Measurements from ENCODE around the gene FBLN5. TPM values are rescaled to one million over a fixed set of nuclear protein-coding genes. Genes with fewer than 3 reads are reported as not detected.

Gene FBLN5
- polyA plus RNA-seq, 3 donors = 0.16 TPM; not detected in 2

DNA sequence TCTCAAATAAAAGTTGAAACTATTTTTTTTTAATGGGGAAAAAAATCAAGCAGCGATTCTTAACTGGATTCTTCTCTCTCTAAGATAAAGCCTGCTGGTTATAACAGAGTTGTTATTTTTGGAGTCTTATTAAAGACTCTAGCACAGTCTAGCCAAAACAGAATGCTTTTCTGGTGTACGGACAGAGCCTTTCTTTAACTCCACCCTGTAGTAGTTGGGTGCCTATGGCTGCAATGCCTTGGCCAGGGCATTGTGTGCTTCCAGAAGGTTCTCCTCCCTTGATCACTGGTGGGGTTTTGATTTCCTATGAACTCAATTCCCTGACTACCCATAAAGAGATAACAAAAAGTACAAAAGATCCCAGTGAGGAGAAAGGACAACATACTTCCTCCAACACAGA lies 44.4 kb downstream of the FBLN5 start:
- Mint-ChIP-seq H3K9me3 (peaks cover 0 to 4% (median 2%) of the 10 kb centered on the region in 7 donors), H3K4me1 (no peaks in the 10 kb centered on the region), H3K27ac (no peak overlapping the region), H3K27me3 (ENCODE audit: low read depth in 3 of 3) (peaks cover 0 to 2% (median 2%) of the 10 kb centered on the region in 3 donors), H3K4me3 (no peak overlapping the region), H3K36me3 (no peaks in the 10 kb centered on the region)
- no CpG with 5 or more reads among the region's 2 CpGs for WGBS (ENCODE audit: insufficient coverage)
- H3K4me1 ChIP-seq (ENCODE audit: control insufficient read depth in 1 of 2, insufficient read depth in 2 of 2, low read length in 2 of 2) = no peaks in the 10 kb centered on the region
- no peak overlapping the region for H3K9ac ChIP-seq (ENCODE audit: insufficient read depth, low read length, poor library complexity, severe bottlenecking)
- H3K27me3 ChIP-seq (ENCODE audit: control insufficient read depth in 2 of 2, insufficient read depth in 2 of 2, low read length in 2 of 2) = no peaks in the 10 kb centered on the region
- TF ChIP-seq, protein P1, sequence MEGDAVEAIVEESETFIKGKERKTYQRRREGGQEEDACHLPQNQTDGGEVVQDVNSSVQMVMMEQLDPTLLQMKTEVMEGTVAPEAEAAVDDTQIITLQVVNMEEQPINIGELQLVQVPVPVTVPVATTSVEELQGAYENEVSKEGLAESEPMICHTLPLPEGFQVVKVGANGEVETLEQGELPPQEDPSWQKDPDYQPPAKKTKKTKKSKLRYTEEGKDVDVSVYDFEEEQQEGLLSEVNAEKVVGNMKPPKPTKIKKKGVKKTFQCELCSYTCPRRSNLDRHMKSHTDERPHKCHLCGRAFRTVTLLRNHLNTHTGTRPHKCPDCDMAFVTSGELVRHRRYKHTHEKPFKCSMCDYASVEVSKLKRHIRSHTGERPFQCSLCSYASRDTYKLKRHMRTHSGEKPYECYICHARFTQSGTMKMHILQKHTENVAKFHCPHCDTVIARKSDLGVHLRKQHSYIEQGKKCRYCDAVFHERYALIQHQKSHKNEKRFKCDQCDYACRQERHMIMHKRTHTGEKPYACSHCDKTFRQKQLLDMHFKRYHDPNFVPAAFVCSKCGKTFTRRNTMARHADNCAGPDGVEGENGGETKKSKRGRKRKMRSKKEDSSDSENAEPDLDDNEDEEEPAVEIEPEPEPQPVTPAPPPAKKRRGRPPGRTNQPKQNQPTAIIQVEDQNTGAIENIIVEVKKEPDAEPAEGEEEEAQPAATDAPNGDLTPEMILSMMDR (IDR thresholded peaks at IDR 0.05) = no peak
- no peak overlapping the region for H3K4me2 ChIP-seq (replicated peaks; ENCODE audit: extremely low read depth, low read length, poor library complexity, severe bottlenecking)
- no peak for DNase-seq
- intact Hi-C loops (cut with micrococcal nuclease) = no loop called here
- no peaks in the 10 kb centered on the region for H4K20me1 ChIP-seq (ENCODE audit: insufficient read depth, low read length)
- H2AFZ ChIP-seq (ENCODE audit: insufficient read depth, low read depth, low read length, poor library complexity, severe bottlenecking) = no peak overlapping the region
- no peaks in the 10 kb centered on the region for H3K9me3 ChIP-seq (replicated peaks in 1 of 2; ENCODE audit: control insufficient read depth in 1 of 2, insufficient read depth in 1 of 2, low read length in 2 of 2)
- no peaks in the 10 kb centered on the region for H3K36me3 ChIP-seq (replicated peaks in 1 of 2; ENCODE audit: control insufficient read depth in 1 of 2, insufficient read depth in 2 of 2, low read length in 2 of 2)
- H3K27ac ChIP-seq (ENCODE audit: low read depth in 1 of 2, low read length in 2 of 2) = no peak overlapping the region
- no peak overlapping the region for H3K4me3 ChIP-seq (replicated peaks in 1 of 3; ENCODE audit: low read depth in 2 of 3, low read length in 3 of 3)
- H3K79me2 ChIP-seq (ENCODE audit: insufficient read depth, low read length) = no peaks in the 10 kb centered on the region

DNA sequence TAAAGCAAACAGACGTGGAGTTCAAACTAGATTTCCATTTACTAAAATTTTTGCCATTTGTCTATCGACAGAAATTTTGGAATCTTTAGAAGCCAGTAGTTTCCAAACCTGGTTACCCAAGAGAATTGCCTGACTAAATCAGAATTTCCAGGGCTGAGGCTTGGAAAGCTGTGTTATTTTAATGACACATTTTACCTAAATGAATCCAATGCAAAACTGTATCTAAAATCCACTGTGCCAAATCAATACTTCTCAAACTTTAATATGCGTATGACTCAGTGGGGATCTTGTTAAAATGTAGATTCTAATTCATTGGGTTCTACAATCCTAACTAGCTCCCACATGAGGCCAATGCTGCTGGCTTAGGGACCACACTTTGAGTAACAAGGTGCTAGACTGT lies 45.2 kb downstream of the FBLN5 start:
- Histone ChIP-seq H3K79me2 (ENCODE audit: insufficient read depth, low read length) (no peaks in the 10 kb centered on the region), H3K27me3 (ENCODE audit: control insufficient read depth in 2 of 2, insufficient read depth in 2 of 2, low read length in 2 of 2) (no peaks in the 10 kb centered on the region), H3K4me1 (ENCODE audit: control insufficient read depth in 1 of 2, insufficient read depth in 2 of 2, low read length in 2 of 2) (no peaks in the 10 kb centered on the region), H2AFZ (ENCODE audit: insufficient read depth, low read depth, low read length, poor library complexity, severe bottlenecking) (no peak overlapping the region), H4K20me1 (ENCODE audit: insufficient read depth, low read length) (no peaks in the 10 kb centered on the region), H3K4me2 (replicated peaks; ENCODE audit: extremely low read depth, low read length, poor library complexity, severe bottlenecking) (no peak overlapping the region), H3K9ac (ENCODE audit: insufficient read depth, low read length, poor library complexity, severe bottlenecking) (no peak overlapping the region), H3K9me3 (replicated peaks in 1 of 2; ENCODE audit: control insufficient read depth in 1 of 2, insufficient read depth in 1 of 2, low read length in 2 of 2) (no peaks in the 10 kb centered on the region), H3K36me3 (replicated peaks in 1 of 2; ENCODE audit: control insufficient read depth in 1 of 2, insufficient read depth in 2 of 2, low read length in 2 of 2) (no peaks in the 10 kb centered on the region), H3K4me3 (replicated peaks in 1 of 3; ENCODE audit: low read depth in 2 of 3, low read length in 3 of 3) (no peak overlapping the region), H3K27ac (ENCODE audit: low read depth in 1 of 2, low read length in 2 of 2) (no peak overlapping the region)
- no CpG with 5 or more reads among the region's 3 CpGs for WGBS (ENCODE audit: insufficient coverage)
- TF ChIP-seq, protein P1 (IDR thresholded peaks at IDR 0.05) = no peak
- Mint-ChIP-seq H3K4me1 (no peaks in the 10 kb centered on the region), H3K27me3 (ENCODE audit: low read depth in 3 of 3) (peaks cover 0 to under 1% (median 0%) of the 10 kb centered on the region in 3 donors), H3K36me3 (no peaks in the 10 kb centered on the region), H3K9me3 (peaks cover 0 to 4% (median 2%) of the 10 kb centered on the region in 7 donors), H3K27ac (no peak overlapping the region), H3K4me3 (no peak overlapping the region)
- DNase-seq = no peak
- intact Hi-C loops (cut with micrococcal nuclease) = no loop called here

All from CD14-positive monocyte (primary cell).